Measurements from ENCODE around the gene FRMD4A.

DNA sequence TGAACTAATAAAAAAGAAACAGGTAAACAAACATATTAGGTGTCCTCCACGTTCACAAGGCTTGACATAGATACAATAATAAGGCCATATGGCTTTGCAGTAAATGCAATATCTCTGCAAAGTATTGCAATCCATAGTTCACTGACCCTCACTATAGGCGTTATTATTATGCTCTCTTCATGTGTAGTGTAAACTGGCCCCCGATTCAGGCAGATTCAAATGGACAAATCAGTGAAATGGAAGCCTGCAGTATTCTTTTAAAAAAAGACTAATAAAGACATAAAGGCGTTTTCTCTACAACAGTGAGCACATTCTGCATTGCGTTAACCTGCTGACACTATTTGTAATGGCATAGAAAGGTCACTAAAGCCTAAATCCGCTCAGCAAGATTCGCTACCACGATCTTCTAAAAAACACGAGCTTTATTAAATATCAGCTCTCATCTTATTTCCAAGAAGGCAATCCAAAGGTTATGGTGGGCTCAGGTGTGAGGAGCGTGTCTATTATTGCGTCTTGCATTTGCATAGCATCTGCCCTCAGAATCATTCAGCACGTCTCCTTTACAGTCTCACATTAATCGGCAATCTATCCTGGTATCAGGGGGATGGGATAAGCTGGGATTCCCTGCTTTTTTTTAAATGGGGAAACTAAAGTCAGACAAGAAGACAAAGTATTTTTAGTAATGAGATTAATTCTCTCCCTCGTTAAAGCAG lies 36.2 kb downstream of the FRMD4A start:
- TF ChIP-seq, protein P1, sequence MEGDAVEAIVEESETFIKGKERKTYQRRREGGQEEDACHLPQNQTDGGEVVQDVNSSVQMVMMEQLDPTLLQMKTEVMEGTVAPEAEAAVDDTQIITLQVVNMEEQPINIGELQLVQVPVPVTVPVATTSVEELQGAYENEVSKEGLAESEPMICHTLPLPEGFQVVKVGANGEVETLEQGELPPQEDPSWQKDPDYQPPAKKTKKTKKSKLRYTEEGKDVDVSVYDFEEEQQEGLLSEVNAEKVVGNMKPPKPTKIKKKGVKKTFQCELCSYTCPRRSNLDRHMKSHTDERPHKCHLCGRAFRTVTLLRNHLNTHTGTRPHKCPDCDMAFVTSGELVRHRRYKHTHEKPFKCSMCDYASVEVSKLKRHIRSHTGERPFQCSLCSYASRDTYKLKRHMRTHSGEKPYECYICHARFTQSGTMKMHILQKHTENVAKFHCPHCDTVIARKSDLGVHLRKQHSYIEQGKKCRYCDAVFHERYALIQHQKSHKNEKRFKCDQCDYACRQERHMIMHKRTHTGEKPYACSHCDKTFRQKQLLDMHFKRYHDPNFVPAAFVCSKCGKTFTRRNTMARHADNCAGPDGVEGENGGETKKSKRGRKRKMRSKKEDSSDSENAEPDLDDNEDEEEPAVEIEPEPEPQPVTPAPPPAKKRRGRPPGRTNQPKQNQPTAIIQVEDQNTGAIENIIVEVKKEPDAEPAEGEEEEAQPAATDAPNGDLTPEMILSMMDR (IDR thresholded peaks at IDR 0.05; ENCODE audit: insufficient read depth, low read length): no peak
- TF ChIP-seq POLR2AphosphoS5 (IDR thresholded peaks at IDR 0.05; ENCODE audit: low read depth): no peak

Data from HL-60 (cell line).